Stimulated activated CD8-positive, alpha-beta memory T cell treated with anti-CD3 and anti-CD28 coated beads, Interleukin-4, amount 100 ng/mL, for 1 hour (primary cell): ENCODE results near the gene MICOS13.
A peak's percentile ranks its signal among the peaks of the same experiment; 100 is the strongest.
"Not testable (repeated sequence)": the region's sequence is repeated elsewhere in the genome, so short reads cannot be mapped to it uniquely, and the experiment has no call there.

Experiments used
- DNase-seq, 2 donors: peaks; one replicate each; pipeline ENCODE4 v3.0.0-alpha.2; 2020; ENCODE audit warnings: low read depth in 2 of 2, low spot score in 1 of 2

Gene MICOS13

GRCh38 chr19:5680437-5681368, at the start of gene MICOS13, which contains the start of gene HSD11B1L:
Gene MICOS13, minus strand, starts transcription at chr19:5680516. Its CDS starts 30 bp downstream, at chr19:5680486.
Gene HSD11B1L, plus strand, starts transcription at chr19:5681027. Its CDS starts 3,806 bp downstream, at chr19:5684833.
- DNase-seq, result peak; percentile 95 to 96

GRCh38 chr19:5727453-5728050, 47.2 kb upstream of the MICOS13 start:
- DNase-seq, result no peak

GRCh38 chr19:5719961-5720790, 39.9 kb upstream of the MICOS13 start, which contains the start of the genes CATSPERD and LONP1:
Gene CATSPERD, plus strand, starts transcription at chr19:5720637. Its CDS starts 101 bp downstream, at chr19:5720738.
Gene LONP1, minus strand, starts transcription at chr19:5720146. Its CDS starts 14 bp downstream, at chr19:5720132.
- peak; percentile 95 to 96 for DNase-seq

GRCh38 chr19:5719274-5719960, 39.1 kb upstream of the MICOS13 start:
- no peak for DNase-seq

- DNase-seq, result no peak
Observed at GRCh38 chr19:5718579-5719273, 38.4 kb upstream of the MICOS13 start.

GRCh38 chr19:5718037-5718578, 37.8 kb upstream of the MICOS13 start:
- DNase-seq, result no peak

- DNase-seq, result no peak
Observed at GRCh38 chr19:5717215-5717935, 37.1 kb upstream of the MICOS13 start.

- DNase-seq, result no peak
Observed at GRCh38 chr19:5714816-5715215, 34.5 kb upstream of the MICOS13 start.

GRCh38 chr19:5713228-5713627, 32.9 kb upstream of the MICOS13 start:
- no peak for DNase-seq

- no peak for DNase-seq
Observed at GRCh38 chr19:5711713-5712161, 31.4 kb upstream of the MICOS13 start.

- DNase-seq, result no peak
Observed at GRCh38 chr19:5711025-5711424, 30.7 kb upstream of the MICOS13 start.

GRCh38 chr19:5707576-5708575, 27.6 kb upstream of the MICOS13 start:
- DNase-seq, result no peak

GRCh38 chr19:5706876-5707573, 26.7 kb upstream of the MICOS13 start:
- DNase-seq, result no peak

- DNase-seq, result no peak
Observed at GRCh38 chr19:5705552-5705951, 25.2 kb upstream of the MICOS13 start.

GRCh38 chr19:5703819-5704818, 23.8 kb upstream of the MICOS13 start:
- DNase-seq, result no peak

GRCh38 chr19:5702053-5702410, 21.7 kb upstream of the MICOS13 start:
- not testable (repeated sequence) for DNase-seq
